Esophagus muscularis mucosa (tissue), 4 donors: ENCODE measurements around the gene SUN5. TPM values are rescaled to one million over a fixed set of nuclear protein-coding genes. Genes with fewer than 3 reads are reported as not detected.

Experiments used
- DNase-seq: peaks from one replicate; pipeline ENCODE4 v3.0.0-alpha.2; 2017; ENCODE audit errors: extremely low spot score
- H3K27ac ChIP-seq, 4 donors: fragments of 200-600 bp; sonication (generic); replicated peaks in 1 of 4; 1 replicate in 3 of 4; 2 replicates in 1 of 4; pipeline ENCODE4 v1.5.1; 2016 to 2019; ENCODE audit warnings: mild to moderate bottlenecking in 1 of 4
- H3K27me3 ChIP-seq, 4 donors: fragments of 200-600 bp; sonication (generic); one replicate each; pipeline versions ENCODE4 v1.5.1 to v1.6.0; 2016 to 2019
- H3K36me3 ChIP-seq, 4 donors: fragments of 200-600 bp; sonication (generic); one replicate each; pipeline ENCODE4 v1.5.1; 2016 to 2019
- H3K4me1 ChIP-seq, 4 donors: fragments of 200-600 bp; sonication (generic); one replicate each; pipeline ENCODE4 v1.5.1; 2016 to 2019
- H3K4me3 ChIP-seq, 4 donors: fragments of 200-600 bp; sonication (generic); 1 replicate in 2 of 4; 2 replicates in 2 of 4; pipeline ENCODE4 v1.5.1; 2016 to 2019; ENCODE audit warnings: mild to moderate bottlenecking in 4 of 4, moderate library complexity in 1 of 4
- H3K9me3 ChIP-seq, 4 donors: fragments of 200-600 bp; sonication (generic); 1 replicate in 3 of 4; 2 replicates in 1 of 4; pipeline ENCODE4 v1.5.1; 2016 to 2019
- CTCF ChIP-seq, 3 experiments: fragments of 200-600 bp in 2 of 3; fragments of 450-650 bp in 1 of 3; sonication (generic) in 2 of 3; IDR thresholded peaks; one replicate each; pipeline ENCODE4 v1.5.1; 2017 to 2019; ENCODE audit warnings: antibody characterized with exemption in 3 of 3, mild to moderate bottlenecking in 2 of 3, moderate library complexity in 1 of 3
- EP300 ChIP-seq: sonication (generic); formaldehyde crosslinking; IDR thresholded peaks from one replicate; pipeline ENCODE4 v1.6.1; 2017; ENCODE audit warnings: antibody characterized with exemption
- POLR2A ChIP-seq: fragments of 450-650 bp; IDR thresholded peaks from one replicate; pipeline ENCODE4 v1.6.1; 2017; ENCODE audit warnings: antibody characterized with exemption, moderate library complexity, mild to moderate bottlenecking, low read depth
- POLR2AphosphoS5 ChIP-seq, 2 donors: sonication (generic); formaldehyde crosslinking; IDR thresholded peaks; one replicate each; pipeline ENCODE4 v1.6.1; 2017; ENCODE audit warnings: antibody characterized with exemption in 2 of 2
- WGBS: methylation state at CpG from one replicate; pipeline ENCODE4 v1.1.5; 2018; 5-methylcytosine and 5-hydroxymethylcytosine counted together
- intact Hi-C: fragments of 100-400 bp; cut with DNase I; formaldehyde crosslinking; loops from one replicate; pipeline ENCODE4 v1.15.1; 2023
- total RNA-seq, 4 donors: library from RNA; depleted of rRNA; stranded (reverse); fragments of >200 nt; gene quantifications; one replicate each; pipeline versions ENCODE4 v1.1.0 to v1.2.1, GENCODE V29; 2016

Gene SUN5
- total RNA-seq, 4 donors from 2014 or later = not detected

- no peak overlapping the region for H3K4me3 ChIP-seq
- DNase-seq = no peak
- no peaks in the 10 kb centered on the region for H3K9me3 ChIP-seq
- 88% methylated on average over 6 of the region's 6 CpGs for WGBS
- intact Hi-C loops = no loop called here
- TF ChIP-seq EP300 = no peak
- no peak for TF ChIP-seq POLR2AphosphoS5 (IDR thresholded peaks at IDR 0.05)
- TF ChIP-seq CTCF (IDR thresholded peaks at IDR 0.05) = no peak
- no peak for TF ChIP-seq POLR2A
- peaks cover 0 to 25% (median 0%) of the 10 kb centered on the region in 4 donors for H3K27me3 ChIP-seq
- H3K4me1 ChIP-seq = peaks cover 0 to 7% (median 5%) of the 10 kb centered on the region in 4 donors
- no peaks in the 10 kb centered on the region for H3K36me3 ChIP-seq
- no peak overlapping the region for H3K27ac ChIP-seq
These were observed 18.6 kb downstream of the SUN5 start for GRCh38 chr20:32985596-32985995.

- Histone ChIP-seq H3K27me3 (peaks cover 0 to 22% (median 0%) of the 10 kb centered on the region in 4 donors), H3K4me3 (no peak overlapping the region), H3K36me3 (no peaks in the 10 kb centered on the region), H3K4me1 (peaks cover 0 to 11% (median 7%) of the 10 kb centered on the region in 4 donors), H3K9me3 (no peaks in the 10 kb centered on the region), H3K27ac (no peak overlapping the region)
- no peak for TF ChIP-seq CTCF (IDR thresholded peaks at IDR 0.05)
- TF ChIP-seq POLR2AphosphoS5 (IDR thresholded peaks at IDR 0.05) = no peak
- TF ChIP-seq EP300 = no peak
- no peak for TF ChIP-seq POLR2A
- 90% methylated on average over 8 of the region's 9 CpGs for WGBS
- intact Hi-C loops = no loop called here
- DNase-seq = no peak
These were observed 19.4 kb downstream of the SUN5 start for GRCh38 chr20:32984631-32985354.

GRCh38 chr20:32984196-32984595 is 20.0 kb downstream of the SUN5 start:
- Histone ChIP-seq H3K27me3 (peaks cover 0 to 16% (median 0%) of the 10 kb centered on the region in 4 donors), H3K27ac (no peak overlapping the region), H3K4me3 (no peak overlapping the region), H3K4me1 (peaks cover 0 to 11% (median 7%) of the 10 kb centered on the region in 4 donors), H3K36me3 (no peaks in the 10 kb centered on the region), H3K9me3 (no peaks in the 10 kb centered on the region)
- intact Hi-C loops = no loop called here
- WGBS = 78% methylated on average over 7 of the region's 7 CpGs
- DNase-seq = no peak
- no peak for TF ChIP-seq POLR2A
- no peak for TF ChIP-seq CTCF (IDR thresholded peaks at IDR 0.05)
- TF ChIP-seq EP300 = no peak
- no peak for TF ChIP-seq POLR2AphosphoS5 (IDR thresholded peaks at IDR 0.05)

GRCh38 chr20:32983459-32984112 is 20.6 kb downstream of the SUN5 start:
- WGBS = 79% methylated on average over 12 of the region's 12 CpGs
- TF ChIP-seq POLR2AphosphoS5 (IDR thresholded peaks at IDR 0.05) (no peak), EP300 (no peak), POLR2A (no peak), CTCF (IDR thresholded peaks at IDR 0.05) (no peak)
- Histone ChIP-seq H3K36me3 (no peaks in the 10 kb centered on the region), H3K4me1 (peaks cover 0 to 11% (median 7%) of the 10 kb centered on the region in 4 donors), H3K27me3 (peaks cover 0 to 15% (median 0%) of the 10 kb centered on the region in 4 donors), H3K27ac (no peak overlapping the region), H3K9me3 (no peaks in the 10 kb centered on the region), H3K4me3 (no peak overlapping the region)
- no peak for DNase-seq
- intact Hi-C loops = no loop called here
